ENCODE measurements around the gene SKIDA1. TPM values are rescaled to one million over a fixed set of nuclear protein-coding genes. Genes with fewer than 3 reads are reported as not detected.

Gene SKIDA1
- total RNA-seq, 1 donor from 2014 or later = 0.05 TPM

- Mint-ChIP-seq H3K9me3 (no peaks in the 10 kb centered on the region), H3K4me1 (ENCODE audit: low read depth) (peaks cover 15% of the 10 kb centered on the region), H3K4me3 (no peak overlapping the region), H3K27ac (no peak overlapping the region), H3K27me3 (ENCODE audit: insufficient read depth) (peaks cover 55% of the 10 kb centered on the region), H3K36me3 (ENCODE audit: low read depth) (no peaks in the 10 kb centered on the region)
- DNase-seq (ENCODE audit: low spot score) = no peak
- intact Hi-C loops (cut with micrococcal nuclease) = loop anchor here (10.0 kb wide), 4 partner anchors 216 to 1676 kb away; partner anchors contain the start of genes MSRB2 and PLXDC2
These were observed 34.8 kb downstream of the SKIDA1 start for GRCh38 chr10:21490711-21491105.

GRCh38 chr10:21490028-21490710 lies 35.3 kb downstream of the SKIDA1 start:
- no peak for DNase-seq (ENCODE audit: low spot score)
- Mint-ChIP-seq H3K4me3 (no peak overlapping the region), H3K9me3 (no peaks in the 10 kb centered on the region), H3K27me3 (ENCODE audit: insufficient read depth) (peaks cover 51% of the 10 kb centered on the region), H3K4me1 (ENCODE audit: low read depth) (peaks cover 10% of the 10 kb centered on the region), H3K36me3 (ENCODE audit: low read depth) (no peaks in the 10 kb centered on the region), H3K27ac (no peak overlapping the region)
- intact Hi-C loops (cut with micrococcal nuclease) = loop anchor here (10.0 kb wide), 4 partner anchors 215 to 1675 kb away; partner anchors contain the start of genes MSRB2 and PLXDC2

- Mint-ChIP-seq H3K27me3 (ENCODE audit: insufficient read depth) (peaks cover 47% of the 10 kb centered on the region), H3K4me1 (ENCODE audit: low read depth) (peaks cover 3% of the 10 kb centered on the region), H3K9me3 (no peaks in the 10 kb centered on the region), H3K4me3 (no peak overlapping the region), H3K36me3 (ENCODE audit: low read depth) (no peaks in the 10 kb centered on the region), H3K27ac (no peak overlapping the region)
- intact Hi-C loops (cut with micrococcal nuclease) = no loop called here
- DNase-seq (ENCODE audit: low spot score) = no peak
These were observed 36.5 kb downstream of the SKIDA1 start for GRCh38 chr10:21488957-21489446.

- H3K9me3 Mint-ChIP-seq = no peaks in the 10 kb centered on the region
- no peak overlapping the region for H3K4me3 Mint-ChIP-seq
- H3K27me3 Mint-ChIP-seq (ENCODE audit: insufficient read depth) = peaks cover 41% of the 10 kb centered on the region
- DNase-seq (ENCODE audit: low spot score) = no peak
- no peaks in the 10 kb centered on the region for H3K4me1 Mint-ChIP-seq (ENCODE audit: low read depth)
- H3K27ac Mint-ChIP-seq = no peak overlapping the region
- H3K36me3 Mint-ChIP-seq (ENCODE audit: low read depth) = no peaks in the 10 kb centered on the region
- intact Hi-C loops (cut with micrococcal nuclease) = no loop called here
These were observed 37.1 kb downstream of the SKIDA1 start for GRCh38 chr10:21488246-21488956.

- Mint-ChIP-seq H3K9me3 (no peaks in the 10 kb centered on the region), H3K4me3 (no peak overlapping the region), H3K4me1 (ENCODE audit: low read depth) (no peaks in the 10 kb centered on the region), H3K36me3 (ENCODE audit: low read depth) (no peaks in the 10 kb centered on the region), H3K27ac (no peak overlapping the region), H3K27me3 (ENCODE audit: insufficient read depth) (peaks cover 34% of the 10 kb centered on the region)
- intact Hi-C loops (cut with micrococcal nuclease) = no loop called here
- no peak for DNase-seq (ENCODE audit: low spot score)
These were observed 37.9 kb downstream of the SKIDA1 start for GRCh38 chr10:21487416-21488180.

- Mint-ChIP-seq H3K4me3 (no peak overlapping the region), H3K27ac (no peak overlapping the region), H3K4me1 (ENCODE audit: low read depth) (no peaks in the 10 kb centered on the region), H3K9me3 (no peaks in the 10 kb centered on the region), H3K36me3 (ENCODE audit: low read depth) (no peaks in the 10 kb centered on the region), H3K27me3 (ENCODE audit: insufficient read depth) (peaks cover 4% of the 10 kb centered on the region)
- no peak for DNase-seq (ENCODE audit: low spot score)
- intact Hi-C loops (cut with micrococcal nuclease) = no loop called here
These were observed 42.7 kb downstream of the SKIDA1 start for GRCh38 chr10:21482821-21483220.

- Mint-ChIP-seq H3K9me3 (no peaks in the 10 kb centered on the region), H3K36me3 (ENCODE audit: low read depth) (no peaks in the 10 kb centered on the region), H3K4me3 (no peak overlapping the region), H3K27me3 (ENCODE audit: insufficient read depth) (peaks cover 4% of the 10 kb centered on the region), H3K4me1 (ENCODE audit: low read depth) (no peaks in the 10 kb centered on the region), H3K27ac (no peak overlapping the region)
- no peak for DNase-seq (ENCODE audit: low spot score)
- intact Hi-C loops (cut with micrococcal nuclease) = no loop called here
These were observed 44.1 kb downstream of the SKIDA1 start for GRCh38 chr10:21481407-21481806.

- Mint-ChIP-seq H3K4me1 (ENCODE audit: low read depth) (no peaks in the 10 kb centered on the region), H3K4me3 (no peak overlapping the region), H3K9me3 (no peaks in the 10 kb centered on the region), H3K36me3 (ENCODE audit: low read depth) (no peaks in the 10 kb centered on the region), H3K27me3 (ENCODE audit: insufficient read depth) (peaks cover 2% of the 10 kb centered on the region), H3K27ac (no peak overlapping the region)
- intact Hi-C loops (cut with micrococcal nuclease) = no loop called here
- no peak for DNase-seq (ENCODE audit: low spot score)
These were observed 45.7 kb downstream of the SKIDA1 start for GRCh38 chr10:21479570-21480315.

GRCh38 chr10:21475393-21475792 lies 50.1 kb downstream of the SKIDA1 start:
- intact Hi-C loops (cut with micrococcal nuclease) = no loop called here
- H3K27me3 Mint-ChIP-seq (ENCODE audit: insufficient read depth) = no peaks in the 10 kb centered on the region
- H3K4me1 Mint-ChIP-seq (ENCODE audit: low read depth) = no peaks in the 10 kb centered on the region
- H3K9me3 Mint-ChIP-seq = no peaks in the 10 kb centered on the region
- no peak overlapping the region for H3K27ac Mint-ChIP-seq
- no peak overlapping the region for H3K4me3 Mint-ChIP-seq
- no peak for DNase-seq (ENCODE audit: low spot score)
- no peaks in the 10 kb centered on the region for H3K36me3 Mint-ChIP-seq (ENCODE audit: low read depth)

- no peaks in the 10 kb centered on the region for H3K9me3 Mint-ChIP-seq
- no peaks in the 10 kb centered on the region for H3K4me1 Mint-ChIP-seq (ENCODE audit: low read depth)
- no peak overlapping the region for H3K27ac Mint-ChIP-seq
- H3K27me3 Mint-ChIP-seq (ENCODE audit: insufficient read depth) = no peaks in the 10 kb centered on the region
- intact Hi-C loops (cut with micrococcal nuclease) = no loop called here
- DNase-seq (ENCODE audit: low spot score) = no peak
- no peaks in the 10 kb centered on the region for H3K36me3 Mint-ChIP-seq (ENCODE audit: low read depth)
- H3K4me3 Mint-ChIP-seq = no peak overlapping the region
These were observed 51.9 kb downstream of the SKIDA1 start for GRCh38 chr10:21473541-21473940.

- no peak for DNase-seq (ENCODE audit: low spot score)
- intact Hi-C loops (cut with micrococcal nuclease) = no loop called here
- Mint-ChIP-seq H3K4me3 (no peak overlapping the region), H3K9me3 (no peaks in the 10 kb centered on the region), H3K36me3 (ENCODE audit: low read depth) (no peaks in the 10 kb centered on the region), H3K27ac (no peak overlapping the region), H3K27me3 (ENCODE audit: insufficient read depth) (no peaks in the 10 kb centered on the region), H3K4me1 (ENCODE audit: low read depth) (no peaks in the 10 kb centered on the region)
These were observed 52.3 kb downstream of the SKIDA1 start for GRCh38 chr10:21473135-21473534.

GRCh38 chr10:21468086-21468485 lies 57.4 kb downstream of the SKIDA1 start:
- H3K9me3 Mint-ChIP-seq = no peaks in the 10 kb centered on the region
- no peaks in the 10 kb centered on the region for H3K4me1 Mint-ChIP-seq (ENCODE audit: low read depth)
- DNase-seq (ENCODE audit: low spot score) = no peak
- no peaks in the 10 kb centered on the region for H3K36me3 Mint-ChIP-seq (ENCODE audit: low read depth)
- intact Hi-C loops (cut with micrococcal nuclease) = no loop called here
- H3K27me3 Mint-ChIP-seq (ENCODE audit: insufficient read depth) = no peaks in the 10 kb centered on the region
- no peak overlapping the region for H3K4me3 Mint-ChIP-seq
- H3K27ac Mint-ChIP-seq = no peak overlapping the region
